ENCODE measurements around the gene HELZ2.
"Not testable (repeated sequence)": the region's sequence is repeated elsewhere in the genome, so short reads cannot be mapped to it uniquely, and the experiment has no call there.

The HELZ2 gene

DNA sequence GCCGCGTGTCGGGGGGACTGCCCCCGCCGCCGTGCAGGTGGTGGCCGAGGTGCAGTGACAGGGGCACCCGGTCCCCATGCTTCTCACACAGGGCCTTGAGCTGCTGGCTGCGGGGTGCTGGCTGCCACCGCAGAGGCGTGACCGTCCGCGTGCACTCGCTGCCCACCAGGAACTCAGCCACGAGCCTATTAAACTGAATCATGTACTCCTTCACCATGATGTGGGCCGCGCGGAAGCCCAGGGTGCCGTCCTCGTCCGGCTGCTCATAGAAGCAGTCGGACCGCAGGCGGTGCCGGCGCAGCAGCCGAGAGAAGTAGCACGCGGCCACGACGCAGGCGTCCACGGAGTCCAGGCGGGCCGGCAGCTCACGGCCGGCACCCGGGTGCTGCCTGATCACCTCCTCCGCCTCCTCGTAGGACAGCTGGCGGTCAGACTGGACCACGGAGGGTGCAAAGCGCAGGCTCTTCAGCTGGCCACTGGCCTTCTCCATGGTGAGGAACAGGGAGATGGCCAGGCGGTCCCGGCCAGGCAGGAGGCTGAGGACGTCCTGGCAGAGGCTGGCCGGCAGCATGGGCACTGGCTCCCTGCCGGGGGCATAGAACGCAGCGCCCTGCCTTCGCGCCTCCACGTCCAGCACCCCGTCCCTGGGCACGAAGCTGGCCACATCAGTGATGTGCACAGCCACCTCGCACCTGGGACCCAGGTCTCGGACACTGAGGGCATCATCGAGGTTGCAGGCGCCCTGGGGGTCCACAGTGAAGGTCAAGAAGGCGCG is 9.8 kb downstream of the HELZ2 start:
- no peak for DNase-seq

DNA sequence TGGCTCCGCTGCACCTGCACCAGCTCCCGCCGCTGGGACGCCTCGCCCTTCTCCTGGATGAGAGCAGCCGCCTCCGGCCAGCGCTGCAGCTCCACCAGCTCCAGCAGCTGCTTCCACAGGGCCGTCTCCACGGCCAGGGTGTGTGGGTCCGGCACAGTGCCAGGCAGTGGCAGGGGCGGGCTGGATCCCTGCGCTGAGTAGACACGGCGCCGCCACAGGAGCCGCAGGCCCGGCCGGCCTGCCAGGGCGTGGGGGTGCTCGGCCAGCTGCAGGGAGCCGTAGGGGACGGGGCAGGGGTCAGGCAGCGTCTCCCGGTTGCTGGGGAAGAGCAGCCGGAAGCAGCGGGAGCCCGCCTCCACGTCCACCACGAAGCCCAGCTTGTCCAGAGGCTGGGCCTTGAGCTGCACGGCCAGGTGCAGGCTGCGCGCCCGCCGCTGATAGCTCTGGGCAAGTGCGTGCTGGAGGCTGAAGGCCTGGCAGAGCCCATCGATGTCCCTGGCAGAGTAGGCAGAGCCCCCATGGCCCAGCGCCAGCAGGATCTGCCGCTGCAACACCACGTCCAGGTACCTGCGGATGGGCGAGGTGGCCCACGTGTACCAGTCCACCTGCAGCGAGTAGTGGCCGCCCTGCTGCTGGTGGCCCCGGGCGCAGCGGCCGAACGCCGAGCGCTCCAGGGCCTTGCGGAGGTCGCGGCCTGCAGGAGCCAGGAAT is 10.7 kb downstream of the HELZ2 start:
- DNase-seq: no peak

DNA sequence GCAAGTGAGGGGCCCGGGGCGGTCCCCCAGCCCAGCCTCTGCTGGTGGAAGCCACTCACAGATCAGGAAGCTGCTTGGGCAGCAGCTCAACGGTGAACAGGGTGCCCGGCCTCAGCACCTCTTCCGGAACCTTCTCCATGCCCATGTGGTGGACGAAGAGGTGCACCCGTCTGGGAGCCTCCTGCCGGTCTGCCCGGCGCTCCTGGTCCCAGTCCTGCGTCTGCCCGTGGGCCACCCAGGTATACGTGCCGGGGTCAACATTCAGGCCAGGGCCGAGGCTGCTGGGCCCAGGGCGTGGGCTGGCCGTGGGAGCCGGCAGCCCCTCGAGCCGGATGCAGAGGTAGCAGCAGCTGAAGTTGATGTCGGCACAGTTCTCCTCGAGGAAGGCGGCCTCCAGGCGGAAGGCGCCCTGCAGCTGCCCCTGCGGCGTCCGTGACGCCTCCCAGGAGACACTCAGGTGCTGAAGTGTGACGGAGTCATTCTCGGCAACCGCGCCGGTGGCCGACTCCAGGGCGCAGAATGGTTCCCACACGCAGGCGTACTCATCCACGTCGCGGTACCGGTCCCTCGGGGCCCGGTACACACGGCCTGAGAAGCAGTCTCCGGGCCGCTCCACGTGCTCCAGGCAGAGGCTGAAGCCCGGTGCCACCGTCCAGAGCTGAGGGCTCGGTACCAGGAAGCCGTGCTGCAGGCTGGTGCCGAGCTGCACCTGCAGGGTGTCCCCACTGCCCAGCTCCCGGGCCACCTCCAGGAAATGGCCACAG is 11.4 kb downstream of the HELZ2 start:
- DNase-seq: no peak

DNA sequence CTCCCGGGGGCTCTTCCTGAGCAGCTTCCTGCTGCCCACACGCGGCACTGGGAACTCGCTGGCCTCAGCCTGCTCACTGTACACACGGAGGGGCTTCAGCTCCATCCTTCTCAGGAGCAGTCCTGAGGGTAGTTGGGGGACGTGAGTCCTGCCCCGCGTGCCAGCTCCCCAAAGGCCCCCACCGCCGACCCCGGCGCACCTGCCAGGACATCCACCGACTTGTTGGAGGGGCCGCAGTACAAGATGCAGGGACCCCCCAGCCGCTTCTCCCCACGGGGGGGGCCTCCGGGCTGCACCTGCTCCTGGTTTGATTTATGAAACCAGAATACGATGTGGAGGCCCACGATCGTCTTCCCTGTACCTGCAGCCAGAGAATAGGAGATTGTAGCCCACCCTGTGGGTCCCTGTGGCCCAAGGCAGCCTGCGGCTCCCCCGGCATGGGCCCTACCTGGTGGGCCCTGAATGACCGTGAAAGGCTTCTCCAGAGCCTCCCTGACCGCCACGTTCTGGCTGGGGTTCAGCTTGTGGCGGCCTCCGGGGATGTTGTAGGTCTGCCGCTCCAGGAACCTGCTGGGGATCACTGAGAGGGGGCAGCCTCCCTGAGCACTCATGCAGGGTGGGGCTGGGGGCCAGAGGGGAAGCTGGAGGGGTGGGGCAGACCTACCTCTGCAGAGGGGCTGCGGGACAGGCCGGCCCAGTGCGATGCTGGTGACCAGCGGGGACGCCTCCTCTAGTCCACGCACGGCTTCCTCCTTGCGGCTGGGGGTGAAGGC is 12.2 kb downstream of the HELZ2 start:
- DNase-seq: no peak

DNA sequence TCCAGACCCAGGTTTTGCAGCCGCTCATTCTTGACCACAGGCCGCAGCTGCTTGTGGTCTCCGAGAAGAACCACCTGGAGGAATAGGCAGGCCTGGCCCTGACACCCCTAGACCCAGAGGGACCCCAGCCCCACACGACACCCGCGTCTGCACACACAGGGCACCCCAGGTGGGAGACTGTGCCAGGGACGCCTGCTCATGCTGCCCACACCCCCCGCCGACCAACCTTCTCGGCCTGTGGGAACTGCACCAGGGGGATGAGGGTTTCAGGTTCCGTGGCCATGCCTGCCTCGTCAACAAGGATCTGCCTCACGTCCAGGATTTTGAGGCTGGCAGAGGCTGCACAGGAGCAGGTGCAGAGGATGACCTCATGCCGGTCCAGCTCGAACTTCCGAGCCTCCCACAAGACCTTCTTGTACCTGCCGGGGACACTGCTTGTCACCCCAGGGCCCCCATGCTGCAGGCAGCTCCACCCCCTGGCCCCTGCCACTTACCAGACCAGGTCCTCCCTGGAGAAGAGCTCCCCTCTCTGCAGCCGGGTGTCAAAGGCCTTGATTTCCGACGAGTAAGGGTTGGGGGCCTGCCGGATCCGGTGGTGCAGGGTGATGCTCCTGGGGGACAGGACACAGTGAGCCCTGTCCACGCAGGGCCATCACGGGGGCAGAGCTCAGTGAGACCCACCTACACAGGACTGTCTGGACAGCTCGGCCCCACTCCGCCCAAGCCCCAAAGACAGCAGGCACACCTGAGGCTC is 13.0 kb downstream of the HELZ2 start:
- DNase-seq: no peak

DNA sequence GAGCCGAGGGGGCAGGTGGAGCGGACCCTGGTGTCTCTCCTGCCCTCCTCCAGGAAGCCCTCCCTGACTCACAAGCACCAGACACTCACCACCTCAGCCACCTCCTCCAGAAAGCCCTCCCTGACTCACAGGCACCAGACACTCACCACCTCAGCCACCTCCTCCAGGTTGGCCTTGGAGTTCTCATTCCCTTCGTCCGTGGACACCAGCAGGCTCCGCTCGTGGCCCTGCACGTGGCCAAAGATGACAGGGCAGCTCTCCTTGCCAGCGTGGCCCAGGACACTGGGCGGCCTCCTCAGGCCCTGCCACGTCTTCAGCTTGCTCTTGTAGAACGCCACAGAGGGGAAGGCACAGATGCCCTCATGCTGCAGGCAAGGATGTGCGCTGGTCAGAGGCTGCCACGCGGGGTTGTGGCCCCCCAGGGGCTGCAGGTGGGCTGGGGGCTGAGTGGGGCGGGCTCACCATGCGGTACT is 13.7 kb downstream of the HELZ2 start:
- no peak for DNase-seq

DNA sequence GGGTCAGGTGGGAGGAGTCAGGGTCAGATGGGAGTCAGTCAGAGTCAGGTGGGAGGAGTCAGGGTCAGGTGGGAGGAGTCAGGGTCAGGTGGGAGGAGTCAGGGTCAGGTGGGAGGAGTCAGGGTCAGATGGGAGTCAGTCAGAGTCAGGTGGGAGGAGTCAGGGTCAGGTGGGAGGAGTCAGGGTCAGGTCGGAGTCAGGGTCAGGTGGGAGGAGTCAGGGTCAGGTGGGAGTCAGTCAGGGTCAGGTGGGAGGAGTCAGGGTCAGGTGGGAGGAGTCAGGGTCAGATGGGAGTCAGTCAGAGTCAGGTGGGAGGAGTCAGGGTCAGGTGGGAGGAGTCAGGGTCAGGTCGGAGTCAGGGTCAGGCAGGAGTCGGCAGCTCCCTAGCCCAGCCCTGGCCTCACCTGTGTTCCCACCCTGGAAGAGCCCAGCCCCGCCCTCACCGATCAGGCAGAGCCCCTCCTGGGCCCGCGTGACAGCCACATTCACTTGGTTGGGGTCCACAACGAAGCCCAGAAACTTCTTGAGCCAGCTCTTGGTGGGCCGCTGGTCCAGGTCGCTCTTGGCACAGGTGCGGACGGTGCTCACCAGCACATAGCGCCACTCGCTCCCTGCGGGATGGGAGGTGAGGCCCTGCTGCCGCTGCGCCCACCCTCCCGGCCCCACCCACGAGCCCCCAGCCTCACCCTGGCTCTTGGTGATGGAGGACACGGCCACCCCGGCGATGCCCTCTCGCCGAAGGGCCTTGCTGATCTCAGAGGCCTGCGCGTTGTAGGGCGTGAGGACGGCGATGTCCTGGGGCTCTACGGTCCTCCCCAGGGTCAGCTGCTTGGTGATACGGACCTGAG is 14.3 kb downstream of the HELZ2 start:
- DNase-seq: not testable (repeated sequence)

DNA sequence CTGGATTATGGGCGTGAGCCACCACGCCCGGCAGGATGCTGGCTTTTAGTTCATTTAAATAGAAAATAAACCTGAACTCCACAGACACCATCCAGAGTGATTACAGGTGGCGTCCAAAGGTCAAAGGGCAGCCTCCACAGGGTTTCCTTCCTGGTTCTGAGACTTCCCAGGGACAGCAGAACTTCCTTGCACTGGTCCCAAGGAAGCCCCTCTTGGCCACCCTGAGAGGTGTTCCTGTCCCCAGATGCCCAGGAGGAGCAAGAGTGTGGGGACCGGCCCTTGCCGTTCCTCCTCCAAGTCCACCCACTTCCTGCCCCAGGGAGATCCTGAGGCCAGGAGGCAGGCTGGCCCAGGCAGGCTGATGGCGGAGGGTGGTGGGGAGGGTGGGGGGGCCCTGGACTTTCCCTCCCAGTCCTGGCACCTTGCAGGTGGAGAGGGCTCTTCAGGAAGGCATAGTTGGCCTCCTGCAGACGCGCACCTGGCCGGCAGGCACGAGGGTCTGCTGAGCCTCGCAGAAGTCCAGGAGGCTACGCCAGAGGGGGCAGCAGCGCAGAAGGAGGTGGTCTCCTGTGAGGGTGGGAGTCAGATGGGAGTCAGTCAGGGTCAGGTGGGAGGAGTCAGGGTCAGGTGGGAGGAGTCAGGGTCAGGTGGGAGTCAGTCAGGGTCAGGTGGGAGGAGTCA is 15.1 kb downstream of the HELZ2 start:
- DNase-seq: no peak

DNA sequence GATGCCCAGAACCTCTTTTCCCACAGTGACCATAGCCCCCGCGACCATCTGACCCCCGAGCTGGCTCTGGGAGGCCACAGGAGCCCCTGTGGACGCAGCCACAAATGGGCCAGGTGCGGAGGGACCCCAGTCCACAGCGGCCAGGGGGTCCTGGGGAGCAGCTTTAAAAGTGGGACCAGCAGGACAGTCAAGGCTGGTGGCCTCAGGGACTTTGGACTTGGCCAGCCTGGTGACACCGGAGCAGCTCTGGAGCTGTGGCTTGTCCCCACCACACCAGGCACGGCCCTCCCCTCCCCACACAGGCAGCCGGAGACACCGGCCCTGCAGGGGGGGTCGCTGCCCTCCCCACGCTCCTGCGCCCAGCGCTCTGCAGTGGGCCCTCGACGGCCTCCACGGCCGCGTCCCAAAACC is 16.6 kb downstream of the HELZ2 start:
- DNase-seq: no peak

DNA sequence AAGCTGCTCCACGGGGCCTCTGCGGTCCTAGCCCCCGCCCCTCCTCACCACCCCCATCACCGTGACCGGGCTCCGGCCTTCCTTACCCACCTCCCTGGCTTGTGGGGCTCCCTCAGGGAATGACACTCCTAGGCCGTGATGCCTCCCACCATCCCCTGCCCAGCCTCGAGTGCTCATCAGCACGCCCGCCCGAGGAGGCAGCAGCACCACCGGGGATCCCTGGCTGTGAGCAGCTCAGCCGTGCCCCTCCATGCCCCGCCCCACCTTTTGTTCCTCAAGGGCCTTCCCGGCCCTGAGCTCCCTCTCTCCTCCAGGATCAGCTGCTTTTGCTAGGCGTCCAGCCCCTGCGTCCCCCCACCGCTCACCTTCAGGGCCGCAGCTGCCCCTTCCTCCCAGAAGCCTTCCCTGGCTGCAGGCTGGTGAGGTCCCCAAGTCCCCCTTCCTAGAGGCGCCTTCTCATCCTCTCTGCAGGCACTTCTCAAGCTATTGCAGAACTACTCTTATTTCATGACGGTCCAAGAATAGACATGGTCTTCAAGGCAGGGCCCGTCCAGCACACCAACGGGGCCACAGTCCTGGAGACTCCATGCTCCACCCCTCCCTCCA is 17.1 kb downstream of the HELZ2 start:
- no peak for DNase-seq

DNA sequence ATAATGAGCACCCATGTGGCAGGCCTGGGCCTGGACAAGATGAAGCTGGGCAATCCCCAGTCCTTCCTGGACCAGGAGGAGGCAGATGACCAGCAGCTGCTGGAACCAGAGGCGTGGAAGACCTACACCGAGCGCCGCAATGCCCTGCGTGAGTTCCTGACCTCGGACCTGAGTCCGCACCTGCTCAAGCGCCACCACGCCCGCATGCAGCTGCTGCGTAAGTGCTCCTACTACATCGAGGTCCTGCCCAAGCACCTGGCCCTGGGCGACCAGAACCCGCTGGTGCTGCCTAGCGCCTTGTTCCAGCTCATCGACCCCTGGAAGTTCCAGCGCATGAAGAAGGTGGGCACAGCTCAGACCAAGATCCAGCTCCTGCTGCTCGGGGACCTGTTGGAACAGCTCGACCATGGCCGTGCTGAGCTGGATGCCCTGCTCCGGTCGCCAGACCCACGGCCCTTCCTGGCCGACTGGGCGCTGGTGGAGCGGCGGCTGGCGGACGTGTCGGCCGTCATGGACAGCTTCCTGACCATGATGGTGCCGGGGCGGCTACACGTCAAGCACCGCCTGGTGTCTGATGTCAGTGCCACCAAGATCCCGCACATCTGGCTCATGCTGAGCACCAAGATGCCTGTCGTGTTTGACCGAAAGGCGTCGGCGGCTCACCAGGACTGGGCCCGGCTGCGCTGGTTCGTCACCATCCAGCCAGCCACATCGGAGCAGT is 18.2 kb downstream of the HELZ2 start:
- no peak for DNase-seq

DNA sequence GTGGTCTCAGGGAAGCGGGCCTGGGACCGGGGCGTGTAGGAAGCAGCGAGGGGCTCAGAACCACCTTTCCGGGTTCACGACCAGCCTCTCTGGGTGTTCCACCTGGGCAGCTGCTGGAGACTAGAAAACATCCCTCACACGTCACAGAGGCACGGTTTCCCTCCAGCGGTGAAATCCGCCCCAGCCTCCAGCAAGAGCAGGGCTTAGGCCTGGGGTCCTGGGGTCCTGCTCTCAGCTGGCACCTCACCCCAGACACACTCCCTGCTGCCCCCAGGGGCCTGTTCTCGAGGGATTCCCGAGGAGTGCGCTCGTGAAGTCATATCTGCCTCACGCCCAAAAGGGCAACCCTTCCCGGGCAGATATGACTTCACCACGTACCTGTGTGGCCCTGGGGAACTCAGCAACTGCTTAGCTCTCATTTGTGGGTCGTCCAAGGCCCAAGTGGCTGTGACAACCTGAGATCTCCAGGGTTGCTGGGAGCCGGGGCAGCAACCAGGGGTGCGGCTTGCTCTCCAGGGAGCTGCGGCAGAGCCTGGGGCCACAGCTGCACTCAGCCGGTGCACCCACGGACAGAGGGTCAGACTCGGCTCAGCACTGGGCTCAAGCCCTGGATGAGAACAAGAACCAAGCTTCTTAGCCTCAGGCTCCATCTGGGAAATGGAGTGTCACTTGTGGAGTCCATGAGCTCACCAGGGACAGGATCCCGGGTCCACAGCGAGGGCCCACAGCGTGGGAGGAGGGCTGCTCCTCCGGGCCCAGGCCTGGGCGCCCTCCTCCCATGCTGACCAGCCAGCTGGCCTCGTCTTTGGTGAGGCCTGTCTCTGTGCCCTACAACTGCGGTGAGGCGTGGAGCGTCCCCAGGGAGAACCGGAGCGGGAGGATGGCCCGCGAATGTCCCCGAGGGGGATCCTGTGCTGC is 19.4 kb downstream of the HELZ2 start:
- no peak for DNase-seq

DNA sequence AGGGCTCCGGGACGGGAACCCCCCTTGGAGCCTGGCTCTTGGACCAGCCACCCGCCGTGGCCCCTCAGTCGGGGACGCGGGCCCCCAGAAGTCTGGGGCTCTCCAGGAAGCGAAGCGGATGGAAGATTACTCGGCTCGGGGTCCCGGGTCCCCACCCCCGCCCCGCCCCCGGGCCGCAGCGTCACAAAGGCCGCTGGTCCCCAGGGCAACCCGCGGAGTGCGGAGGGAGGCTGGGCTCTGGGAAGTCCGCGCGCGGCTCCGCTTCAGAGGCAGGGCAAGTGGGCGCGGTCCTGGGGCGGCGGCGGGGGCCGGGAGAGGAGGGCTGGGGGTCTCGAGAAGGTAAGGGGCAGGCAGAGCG is 20.1 kb downstream of the HELZ2 start, which contains the start of gene FNDC11:
FNDC11 (plus strand) TSS at position 227 of the 358 bp plus-strand sequence. CDS start 1,505 bp downstream, outside the sequence.
- peak; percentile 40 for DNase-seq

DNA sequence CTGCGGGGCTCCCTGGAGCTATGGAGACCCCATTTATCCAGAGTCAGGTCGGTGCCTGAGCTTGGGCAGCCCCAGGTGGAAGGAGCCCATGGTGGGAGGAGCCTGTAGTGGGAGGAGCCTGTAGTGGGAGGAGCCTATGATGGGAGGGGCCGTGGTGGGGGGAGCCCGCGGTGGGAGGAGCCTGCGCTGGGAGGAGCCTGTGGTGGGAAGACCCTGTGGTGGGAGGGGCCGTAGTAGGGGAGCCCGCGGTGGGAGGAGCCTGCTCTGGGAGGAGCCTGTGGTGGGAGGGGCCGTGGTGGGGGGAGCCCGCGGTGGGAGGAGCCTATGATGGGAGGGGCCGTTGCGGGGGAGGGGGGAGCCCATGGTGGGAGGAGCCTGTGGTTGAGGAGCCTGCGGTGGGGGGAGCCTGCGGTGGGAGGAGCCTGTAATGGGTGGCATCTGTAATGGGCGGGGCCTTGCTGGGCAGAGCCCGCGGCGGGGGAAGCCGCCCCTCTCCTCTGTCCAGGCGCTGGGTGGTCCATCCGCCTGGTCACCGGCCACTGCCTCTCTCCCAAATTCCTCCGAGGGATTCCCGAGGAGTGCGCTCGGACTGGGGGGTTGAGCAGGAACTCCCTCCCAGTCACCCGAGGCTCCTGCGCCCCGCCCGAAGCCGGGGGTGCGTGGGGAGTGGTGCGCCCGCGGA is 20.6 kb downstream of the HELZ2 start:
- DNase-seq: peak; percentile 86

DNA sequence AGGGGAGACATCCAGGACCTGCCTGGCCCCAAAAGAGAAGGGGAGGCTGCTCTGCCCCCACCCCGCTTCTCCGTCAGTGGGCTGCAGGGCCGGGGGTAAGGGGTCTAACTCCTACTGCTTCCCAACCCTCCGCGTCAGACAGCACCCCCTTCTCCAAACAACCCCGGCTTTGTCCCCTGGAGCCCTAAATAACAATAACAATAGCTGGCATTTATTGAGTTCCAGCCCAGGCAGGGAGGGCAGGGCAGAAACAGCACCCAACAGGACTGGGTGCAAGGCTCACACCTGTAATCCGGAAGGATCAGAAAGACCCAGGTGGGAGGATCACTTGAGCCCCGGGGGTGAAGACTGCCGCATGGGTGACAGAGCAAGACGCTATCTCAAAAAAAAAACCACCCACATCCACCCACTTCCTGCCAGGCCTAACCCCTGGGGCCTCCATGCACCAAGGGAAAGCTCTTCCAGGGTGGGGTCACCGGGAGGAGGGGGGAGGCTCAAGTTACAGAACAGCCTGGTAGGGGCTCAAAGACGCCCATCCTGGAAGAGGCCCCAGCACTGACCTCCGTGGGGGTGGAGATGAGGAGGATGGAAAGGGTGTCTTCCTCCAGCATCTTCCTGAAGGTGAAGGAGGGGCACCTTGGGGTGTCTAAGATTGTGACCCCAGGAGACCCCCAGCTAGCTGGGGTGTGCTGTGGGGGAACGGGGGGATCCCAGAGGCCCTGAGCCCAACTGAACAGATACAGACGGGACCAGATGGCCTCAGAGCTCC is 21.4 kb downstream of the HELZ2 start:
- DNase-seq: peak; percentile 24

DNA sequence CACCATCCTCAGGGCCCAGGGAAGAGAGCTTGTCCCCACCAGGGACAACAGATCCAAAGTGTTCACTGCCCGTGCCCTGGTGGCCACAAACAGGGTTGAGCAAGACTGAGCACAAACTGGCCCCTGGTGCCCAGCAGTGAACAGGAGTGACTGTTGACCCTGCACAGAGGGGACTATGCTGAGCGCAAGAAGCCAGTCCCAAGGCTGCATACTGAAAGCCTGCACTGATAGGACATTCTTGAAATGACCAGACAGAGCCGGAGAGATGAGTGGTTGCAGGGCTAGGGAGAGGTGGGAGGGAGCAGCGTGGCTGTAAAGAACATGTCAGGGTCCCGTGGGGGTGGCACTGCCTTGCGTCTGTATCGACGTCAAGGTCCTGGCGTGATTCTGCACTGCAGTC is 23.0 kb downstream of the HELZ2 start:
- DNase-seq: no peak

All from activated naive CD4-positive, alpha-beta T cell treated with anti-CD3 and anti-CD28 coated beads, Interleukin-2, amount 50 U/mL, for 16 hours (primary cell).